Daoy (cell line): ENCODE data around the gene ETV5. TPM values are rescaled to one million over a fixed set of nuclear protein-coding genes. Genes with fewer than 3 reads are reported as not detected.
A peak's percentile ranks its signal among the peaks of the same experiment; 100 is the strongest.
"Not testable (repeated sequence)": the region's sequence is repeated elsewhere in the genome, so short reads cannot be mapped to it uniquely, and the experiment has no call there.

ENCODE experiments used
- DNase-seq: peaks from one replicate; pipeline ENCODE4 v3.0.0-alpha.2; 2015; ENCODE audit warnings: low read depth
- total RNA-seq: library from RNA; depleted of rRNA; stranded (reverse); fragments of >200 nt; shearing (Covaris generic); gene quantifications from 2 replicates; pipeline ENCODE4 v1.2.3, GENCODE V29; 2014

ETV5 gene
- total RNA-seq, 1 experiment from 2014 or later = 53.0 TPM

- no peak for DNase-seq
Observed at GRCh38 chr3:186067360-186068242, 41.3 kb downstream of the ETV5 start.

- DNase-seq = no peak
Observed at GRCh38 chr3:186060222-186060621, 48.7 kb downstream of the ETV5 start.

DNA sequence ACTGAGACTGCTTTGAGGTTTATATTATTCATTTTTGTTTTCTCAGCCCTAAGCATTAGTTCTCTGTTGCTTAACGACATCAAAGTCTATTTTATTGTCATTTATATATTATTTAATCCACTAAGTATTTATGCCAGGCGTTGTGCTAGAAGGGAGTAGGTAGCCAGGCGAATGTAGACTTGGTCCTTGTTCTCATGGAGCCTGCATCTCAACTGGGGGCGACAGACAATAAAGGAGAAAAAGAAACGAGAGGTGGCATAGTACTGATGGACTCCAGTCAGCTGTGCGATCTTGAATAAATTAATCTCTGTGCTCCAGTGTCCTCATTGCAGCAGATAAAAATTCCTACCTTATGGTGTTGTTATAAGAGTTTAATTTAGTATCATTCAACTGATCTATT lies 49.7 kb downstream of the ETV5 start:
- no peak for DNase-seq

DNA sequence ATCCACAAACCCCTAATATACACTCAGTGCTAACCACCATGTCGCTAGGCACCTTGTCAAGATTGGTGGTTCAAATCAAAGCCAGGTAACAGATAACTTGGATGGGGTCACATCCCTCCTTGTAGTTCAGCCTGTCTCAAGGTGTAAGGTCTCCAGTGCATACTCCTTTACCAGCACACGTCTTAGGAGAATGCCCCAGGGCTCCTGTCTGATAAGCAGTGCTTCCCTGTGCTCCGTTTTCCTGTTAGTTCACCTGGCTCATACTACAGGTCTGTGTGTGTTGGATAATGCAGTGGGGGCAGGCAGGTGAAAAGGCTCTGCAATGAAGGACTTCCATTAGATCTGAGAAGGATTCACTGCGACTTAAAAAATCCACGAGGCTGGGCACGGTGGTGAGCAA lies 50.7 kb downstream of the ETV5 start:
- no peak for DNase-seq

GRCh38 chr3:186057594-186057993 lies 51.3 kb downstream of the ETV5 start:
- peak; percentile 18 for DNase-seq

DNA sequence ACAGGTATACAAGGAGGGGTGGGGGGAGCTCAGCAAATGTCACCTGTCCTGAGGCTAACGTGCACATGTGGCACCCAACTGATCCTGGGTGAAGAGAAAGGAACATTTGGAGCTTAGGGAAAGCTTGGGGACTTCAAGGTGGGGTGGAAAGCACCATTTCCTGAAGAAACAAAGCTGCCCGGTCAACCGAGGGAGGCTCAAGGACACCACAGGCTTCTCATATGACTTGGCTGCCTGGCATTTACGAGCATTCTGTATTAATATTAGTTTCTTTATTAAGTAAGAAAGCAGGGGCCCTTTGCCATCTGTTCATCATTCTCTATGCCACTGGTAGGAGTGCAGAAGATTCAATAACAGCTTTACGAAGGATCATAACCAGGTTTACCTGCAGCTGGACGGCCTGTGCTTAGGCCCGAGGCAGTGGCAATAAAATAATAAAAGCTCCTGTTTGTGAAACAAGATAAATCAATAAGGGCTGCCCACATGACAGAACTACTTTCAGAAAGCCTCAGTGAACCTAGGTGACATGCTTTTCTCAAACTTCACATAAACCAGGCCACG lies 54.0 kb downstream of the ETV5 start:
- DNase-seq = no peak

DNA sequence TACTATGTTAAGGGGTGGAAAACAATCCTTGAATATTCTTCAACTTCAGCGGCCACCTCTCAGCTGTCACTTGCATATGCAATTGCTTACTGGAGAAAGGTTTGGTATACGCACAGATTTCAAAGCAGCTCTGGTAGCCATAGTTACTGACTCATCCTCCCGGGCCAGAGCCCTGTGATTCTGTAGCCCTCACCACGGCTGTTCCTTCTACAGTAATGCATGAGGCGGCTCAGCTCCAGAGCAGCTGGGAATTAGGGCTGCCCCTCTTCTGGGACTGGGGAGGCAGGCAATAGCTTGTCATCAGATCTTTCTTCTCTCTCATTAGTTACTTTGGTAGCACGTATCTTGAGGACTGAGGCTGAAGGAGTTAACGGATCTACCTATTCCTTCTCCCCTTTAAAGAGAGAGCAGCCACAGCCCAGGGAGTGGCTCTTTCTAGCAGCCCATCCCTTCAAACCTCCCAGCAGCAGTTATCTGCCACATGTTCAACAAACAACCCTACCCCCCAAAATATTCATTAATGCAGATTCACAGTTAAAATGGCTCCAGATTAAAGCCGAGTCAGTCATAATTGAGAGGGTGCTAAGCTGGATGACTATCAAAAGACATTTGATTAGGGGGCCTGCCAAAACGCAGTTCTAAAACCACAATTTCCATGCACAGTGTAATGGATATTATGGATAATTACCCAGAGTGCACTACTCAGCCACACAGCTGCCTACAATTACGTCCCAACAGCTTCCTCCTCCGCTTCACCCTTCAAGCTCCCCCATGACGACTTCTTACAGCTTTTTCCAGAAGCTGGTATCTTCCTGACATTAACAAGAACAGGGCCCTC lies 54.7 kb downstream of the ETV5 start:
- no peak for DNase-seq

DNA sequence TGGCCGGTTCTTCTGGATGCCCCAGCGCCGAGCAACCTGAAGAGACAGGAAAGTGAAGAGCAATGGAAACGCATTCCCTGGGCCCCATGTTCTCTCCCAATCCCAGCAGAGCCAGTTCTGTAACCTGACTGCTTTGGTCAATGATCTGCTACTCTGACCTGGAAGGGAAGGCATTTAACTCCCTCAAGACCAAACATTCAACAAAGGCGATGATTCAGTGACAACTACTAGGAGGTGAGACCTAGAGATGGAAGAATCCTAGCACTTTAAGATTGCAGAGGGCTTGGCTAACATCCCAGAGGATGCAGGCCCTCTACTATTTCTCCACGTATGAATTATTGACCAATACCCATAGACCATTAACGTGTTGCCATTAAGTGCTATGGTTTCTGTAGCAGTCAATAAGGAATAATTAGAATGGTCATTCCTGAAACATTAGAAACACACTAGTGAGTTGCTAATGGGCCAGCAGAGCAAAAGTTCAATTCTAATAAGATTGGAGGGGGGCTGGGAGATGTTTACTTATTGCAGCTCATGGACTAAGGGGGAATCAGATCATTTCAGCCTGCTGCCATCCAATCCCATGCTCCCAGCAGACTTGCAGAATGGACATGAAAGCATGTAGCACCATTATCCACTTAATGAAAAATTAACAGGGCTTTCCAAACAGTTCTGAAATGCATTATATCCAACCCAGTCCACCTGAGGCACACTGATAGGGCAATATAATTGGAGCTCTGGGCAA lies 56.6 kb downstream of the ETV5 start:
- DNase-seq = no peak

GRCh38 chr3:186049001-186049400 lies 59.9 kb downstream of the ETV5 start:
- DNase-seq = no peak

DNA sequence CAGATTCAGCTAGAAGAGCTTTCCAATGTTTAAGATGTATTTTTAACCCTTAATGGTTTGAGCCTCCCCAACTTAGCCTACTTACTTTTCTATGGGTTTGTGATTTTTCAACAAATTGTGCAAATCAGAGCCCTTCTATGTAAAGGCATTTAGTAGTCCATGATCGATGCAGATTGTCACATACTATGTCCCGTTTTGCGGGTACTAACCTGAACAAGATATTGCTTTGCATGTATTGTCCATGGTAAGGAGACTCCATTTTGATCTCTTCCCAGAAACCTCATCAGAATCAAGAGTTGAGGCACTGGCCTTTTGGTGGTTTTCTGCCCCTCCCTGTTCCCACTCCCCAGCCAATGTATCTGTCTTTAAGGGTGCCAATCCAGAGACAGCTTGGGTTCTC lies 60.8 kb downstream of the ETV5 start:
- no peak for DNase-seq

GRCh38 chr3:186046838-186047237 lies 62.1 kb downstream of the ETV5 start:
- no peak for DNase-seq

- no peak for DNase-seq
Observed at GRCh38 chr3:186044968-186045367, 63.9 kb downstream of the ETV5 start.

DNA sequence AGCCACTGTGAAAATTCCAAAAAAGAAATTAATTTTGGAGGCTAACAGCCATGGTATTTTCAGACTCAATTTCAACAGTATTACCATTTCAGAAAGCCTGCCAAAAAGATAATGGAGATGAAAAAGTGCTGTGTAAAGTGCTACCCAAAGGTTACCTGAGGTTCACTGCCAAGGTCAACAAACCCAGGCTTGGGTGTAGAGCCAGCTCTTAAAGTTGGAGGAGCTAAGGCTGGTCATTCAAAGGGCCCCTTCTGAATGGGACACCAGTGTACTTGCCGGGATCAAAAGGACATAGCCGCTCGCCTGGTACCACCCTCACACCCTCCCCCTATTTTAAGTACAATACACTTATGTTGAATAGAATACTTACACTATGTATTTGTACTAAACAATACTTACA lies 64.5 kb downstream of the ETV5 start:
- DNase-seq = no peak

DNA sequence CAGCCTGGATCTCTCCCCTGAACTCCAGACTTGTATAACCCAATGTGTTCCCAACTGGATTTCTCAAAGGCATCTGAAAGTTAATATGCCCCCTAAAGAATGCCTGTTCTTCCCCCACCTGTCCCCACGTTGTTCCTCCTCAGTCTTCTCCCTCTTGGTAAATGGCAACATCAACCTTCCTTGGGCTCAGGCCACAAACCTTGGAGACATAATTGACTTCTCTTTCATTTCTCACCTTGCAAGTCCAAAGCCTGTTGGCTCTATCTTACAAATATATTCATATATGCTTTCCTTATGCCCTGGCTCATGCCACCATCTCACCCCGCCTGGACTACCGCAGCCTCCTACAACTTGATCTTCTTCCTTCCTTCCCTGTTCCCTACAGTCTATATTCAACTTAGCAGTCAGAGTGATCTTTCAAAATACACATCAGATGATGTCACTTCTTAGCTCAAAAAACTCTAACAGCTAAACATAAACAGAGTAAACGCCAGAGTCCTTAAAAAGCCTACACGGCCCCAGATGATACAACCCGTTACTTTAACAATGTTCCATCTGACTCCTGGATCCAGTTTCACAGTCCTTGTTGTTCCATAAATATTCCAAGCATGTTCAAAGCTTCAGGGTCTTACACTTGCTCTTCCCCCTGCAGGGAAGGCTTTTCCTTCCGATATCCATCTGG lies 66.2 kb downstream of the ETV5 start:
- no peak for DNase-seq

DNA sequence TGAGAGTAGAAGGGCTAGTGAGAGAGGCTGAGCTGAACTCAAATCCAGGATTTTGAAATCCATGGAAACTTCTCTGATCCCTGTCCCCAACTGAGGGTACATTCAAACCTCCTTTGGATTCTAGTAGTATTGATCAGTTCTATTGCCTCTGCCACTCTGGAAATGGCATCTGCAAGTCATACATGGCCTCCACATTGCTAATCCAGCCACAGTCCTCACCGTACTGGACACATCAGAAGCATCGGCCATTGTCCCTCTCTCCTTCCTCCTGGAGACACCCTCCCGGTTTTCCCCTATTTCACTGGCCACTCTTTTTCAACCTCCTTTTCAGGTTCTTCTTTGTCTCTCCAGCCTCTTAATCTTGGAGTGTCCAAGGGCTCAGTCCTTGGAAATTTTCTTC lies 66.9 kb downstream of the ETV5 start:
- no peak for DNase-seq

- no peak for DNase-seq
Observed at GRCh38 chr3:186038360-186038759, 70.5 kb downstream of the ETV5 start.

- peak; percentile 68 for DNase-seq
Observed at GRCh38 chr3:186035277-186035676, 73.6 kb downstream of the ETV5 start.

DNA sequence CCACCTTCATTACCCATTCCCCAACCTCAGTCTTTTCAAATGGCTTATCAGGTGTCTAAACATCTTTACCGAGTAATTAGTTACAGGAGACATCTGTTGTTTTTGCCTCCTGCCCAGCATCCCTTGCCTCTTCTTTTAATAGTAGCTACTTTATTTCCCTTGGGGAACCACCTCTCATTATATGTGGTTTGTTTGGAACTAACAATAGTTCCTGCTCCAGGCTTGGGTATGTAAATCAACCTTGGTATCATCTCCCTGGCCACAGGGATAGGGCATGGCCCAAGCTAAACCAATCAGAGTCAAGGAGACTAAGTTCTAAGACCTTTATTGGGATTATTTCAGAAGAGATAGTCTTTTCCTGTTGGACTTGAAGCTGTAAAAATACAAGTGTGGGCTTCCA lies 76.6 kb downstream of the ETV5 start:
- DNase-seq = no peak

GRCh38 chr3:186025993-186026392 lies 82.9 kb downstream of the ETV5 start:
- DNase-seq = not testable (repeated sequence)

GRCh38 chr3:186025161-186025560 lies 83.7 kb downstream of the ETV5 start:
- DNase-seq = peak; percentile 88

- DNase-seq = no peak
Observed at GRCh38 chr3:186024210-186024609, 84.7 kb downstream of the ETV5 start.
